K562 (cell line): ENCODE measurements around the gene MNDA. TPM values are rescaled to one million over a fixed set of nuclear protein-coding genes. Genes with fewer than 3 reads are reported as not detected.

Experiments used
- IRF2 ChIP-seq: sonication (generic); formaldehyde crosslinking; IDR thresholded peaks from 2 replicates; pipeline ENCODE4 v1.8.1; 2022; ENCODE audit warnings: mild to moderate bottlenecking, missing genetic modification reagents
- TAF7 ChIP-seq: fragments of 450-650 bp; IDR thresholded peaks from 2 replicates; pipeline ENCODE4 v1.6.1; 2016; ENCODE audit warnings: missing genetic modification characterization, missing compliant biosample characterization
- XRCC3 ChIP-seq: fragments of 450-650 bp; IDR thresholded peaks from 2 replicates; pipeline ENCODE4 v1.6.1; 2017; ENCODE audit warnings: mild to moderate bottlenecking, moderate library complexity
- YBX1 ChIP-seq: fragments of 450-650 bp; IDR thresholded peaks from 2 replicates; pipeline ENCODE4 v1.7.1; 2016; ENCODE audit warnings: mild to moderate bottlenecking
- ZBTB1 ChIP-seq: sonication (generic); formaldehyde crosslinking; IDR thresholded peaks from 2 replicates; pipeline ENCODE4 v1.8.1; 2023; ENCODE audit warnings: missing genetic modification reagents, low read depth, mild to moderate bottlenecking, borderline replicate concordance
- ZKSCAN1 ChIP-seq: fragments of 150-350 bp; IDR thresholded peaks from 2 replicates; pipeline ENCODE4 v1.6.1; 2016; ENCODE audit warnings: low read depth, low read length
- ZNF75A ChIP-seq: fragments of 450-650 bp; formaldehyde crosslinking; IDR thresholded peaks from 2 replicates; pipeline ENCODE4 v1.4.0; 2020; ENCODE audit warnings: mild to moderate bottlenecking
- polyA plus RNA-seq, 8 experiments: library from polyadenylated mRNA; depleted of rRNA in 4 of 8; stranded (reverse) in 5 of 8; unstranded in 3 of 8; fragments of >200 nt; fragmentation: Nextera tagmentation in 2 of 8; fragmentation: Illumina TruSeq in 1 of 8; extraction: Ambion mirVana in 2 of 8; extraction: Trizol in 1 of 8; gene quantifications; 2 replicates each; pipeline versions ENCODE4 v1.2.1 to v1.2.3, GENCODE V29; 2011 to 2014; ENCODE audit warnings: inconsistent platforms in 1 of 8, missing spikeins in 1 of 8
- total RNA-seq, 7 experiments: library from RNA; depleted of rRNA in 6 of 7; stranded (reverse); fragments of >200 nt in 6 of 7; fragmentation: Illumina TruSeq in 2 of 7; extraction: Trizol in 2 of 7; gene quantifications; 2 replicates each; pipeline versions ENCODE4 v1.2.1 to v1.2.3, GENCODE V29; 2011 to 2021; ENCODE audit warnings: low replicate concordance in 1 of 7
- TF ChIP-seq, protein P1 (sequence below), 2 experiments: fragments of 150-350 bp in 1 of 2; IDR thresholded peaks; 2 replicates each; pipeline ENCODE4 v1.6.1; 2012 to 2016; ENCODE audit warnings: low read depth in 2 of 2, low read length in 2 of 2, mild to moderate bottlenecking in 1 of 2, moderate library complexity in 1 of 2
- TF ChIP-seq, protein P2 (sequence below): fragments of 450-650 bp; IDR thresholded peaks from 2 replicates; pipeline ENCODE4 v1.6.1; 2014; ENCODE audit warnings: low read depth, mild to moderate bottlenecking, moderate library complexity, borderline replicate concordance
- TF ChIP-seq, protein P3 (sequence below): fragments of 200-800 bp; sonication (Bioruptor generic); IDR thresholded peaks from 2 replicates; pipeline ENCODE4 v1.6.1; 2016; ENCODE audit warnings: missing genetic modification characterization, missing compliant biosample characterization
- TF ChIP-seq, protein P4 (sequence below): fragments of 450-650 bp; IDR thresholded peaks from 2 replicates; pipeline ENCODE4 v1.6.1; 2017; ENCODE audit warnings: antibody characterized with exemption, mild to moderate bottlenecking

The MNDA gene
- total and polyA plus RNA-seq, 9 of the 15 experiments (the other 6 are each of a cell fraction or from before 2014, with no cell fraction given), result 0.08 to 0.14 (median 0.09) TPM; not detected in 6

DNA sequence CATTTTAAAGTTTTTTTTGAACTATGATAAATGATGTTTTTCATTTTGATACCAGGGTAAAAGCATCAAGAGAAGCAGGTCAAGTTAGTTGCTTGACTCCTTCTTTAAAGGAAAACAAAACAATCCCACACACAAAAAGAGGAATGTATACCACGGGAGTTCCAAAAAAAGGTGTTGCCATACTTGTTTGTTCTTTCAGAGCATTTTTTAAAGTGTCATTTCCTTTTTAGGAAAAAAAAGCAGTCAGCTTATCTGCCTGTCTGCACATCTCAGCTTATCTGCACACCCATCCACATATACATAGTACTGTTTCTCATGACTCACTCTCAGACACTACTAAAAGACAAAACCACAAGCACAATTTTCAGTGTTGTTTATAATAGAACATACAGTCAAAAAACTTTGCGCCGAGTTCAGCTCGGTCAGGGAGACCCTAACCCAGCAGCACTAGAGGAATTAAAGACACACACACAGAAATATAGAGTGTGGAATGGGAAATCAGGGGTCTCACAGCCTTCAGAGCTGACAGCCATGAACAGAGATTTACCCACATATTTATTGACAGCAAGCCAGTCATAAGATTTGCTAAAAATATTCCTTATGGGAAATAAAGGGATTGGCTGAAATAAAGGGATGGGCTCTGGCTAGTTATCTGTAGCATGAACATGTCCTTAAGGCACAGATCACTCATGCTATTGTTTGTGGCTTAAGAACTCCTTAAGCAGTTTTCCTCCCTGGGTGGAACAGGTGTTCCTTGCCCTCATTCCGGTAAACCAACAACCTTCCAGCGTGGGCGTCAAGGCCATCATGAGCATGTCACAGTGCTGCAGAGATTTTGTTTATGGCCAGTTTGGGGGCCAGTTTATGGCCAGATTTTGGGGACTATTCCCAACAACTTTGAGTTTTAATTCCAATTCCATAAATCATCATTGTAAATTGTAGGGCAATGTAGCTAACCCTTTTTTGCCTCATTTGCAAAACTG is 11.4 kb upstream of the MNDA start (continued):
- TF ChIP-seq, protein P1, sequence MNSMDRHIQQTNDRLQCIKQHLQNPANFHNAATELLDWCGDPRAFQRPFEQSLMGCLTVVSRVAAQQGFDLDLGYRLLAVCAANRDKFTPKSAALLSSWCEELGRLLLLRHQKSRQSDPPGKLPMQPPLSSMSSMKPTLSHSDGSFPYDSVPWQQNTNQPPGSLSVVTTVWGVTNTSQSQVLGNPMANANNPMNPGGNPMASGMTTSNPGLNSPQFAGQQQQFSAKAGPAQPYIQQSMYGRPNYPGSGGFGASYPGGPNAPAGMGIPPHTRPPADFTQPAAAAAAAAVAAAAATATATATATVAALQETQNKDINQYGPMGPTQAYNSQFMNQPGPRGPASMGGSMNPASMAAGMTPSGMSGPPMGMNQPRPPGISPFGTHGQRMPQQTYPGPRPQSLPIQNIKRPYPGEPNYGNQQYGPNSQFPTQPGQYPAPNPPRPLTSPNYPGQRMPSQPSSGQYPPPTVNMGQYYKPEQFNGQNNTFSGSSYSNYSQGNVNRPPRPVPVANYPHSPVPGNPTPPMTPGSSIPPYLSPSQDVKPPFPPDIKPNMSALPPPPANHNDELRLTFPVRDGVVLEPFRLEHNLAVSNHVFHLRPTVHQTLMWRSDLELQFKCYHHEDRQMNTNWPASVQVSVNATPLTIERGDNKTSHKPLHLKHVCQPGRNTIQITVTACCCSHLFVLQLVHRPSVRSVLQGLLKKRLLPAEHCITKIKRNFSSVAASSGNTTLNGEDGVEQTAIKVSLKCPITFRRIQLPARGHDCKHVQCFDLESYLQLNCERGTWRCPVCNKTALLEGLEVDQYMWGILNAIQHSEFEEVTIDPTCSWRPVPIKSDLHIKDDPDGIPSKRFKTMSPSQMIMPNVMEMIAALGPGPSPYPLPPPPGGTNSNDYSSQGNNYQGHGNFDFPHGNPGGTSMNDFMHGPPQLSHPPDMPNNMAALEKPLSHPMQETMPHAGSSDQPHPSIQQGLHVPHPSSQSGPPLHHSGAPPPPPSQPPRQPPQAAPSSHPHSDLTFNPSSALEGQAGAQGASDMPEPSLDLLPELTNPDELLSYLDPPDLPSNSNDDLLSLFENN (IDR thresholded peaks at IDR 0.05; ENCODE audit: low read depth in 2 of 2, low read length in 2 of 2), result peak in 1 of 2 experiments; percentile 85; a peak in 2 of 4 replicates
- TF ChIP-seq, protein P2, sequence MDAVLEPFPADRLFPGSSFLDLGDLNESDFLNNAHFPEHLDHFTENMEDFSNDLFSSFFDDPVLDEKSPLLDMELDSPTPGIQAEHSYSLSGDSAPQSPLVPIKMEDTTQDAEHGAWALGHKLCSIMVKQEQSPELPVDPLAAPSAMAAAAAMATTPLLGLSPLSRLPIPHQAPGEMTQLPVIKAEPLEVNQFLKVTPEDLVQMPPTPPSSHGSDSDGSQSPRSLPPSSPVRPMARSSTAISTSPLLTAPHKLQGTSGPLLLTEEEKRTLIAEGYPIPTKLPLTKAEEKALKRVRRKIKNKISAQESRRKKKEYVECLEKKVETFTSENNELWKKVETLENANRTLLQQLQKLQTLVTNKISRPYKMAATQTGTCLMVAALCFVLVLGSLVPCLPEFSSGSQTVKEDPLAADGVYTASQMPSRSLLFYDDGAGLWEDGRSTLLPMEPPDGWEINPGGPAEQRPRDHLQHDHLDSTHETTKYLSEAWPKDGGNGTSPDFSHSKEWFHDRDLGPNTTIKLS, result no peak
- TF ChIP-seq, protein P3, sequence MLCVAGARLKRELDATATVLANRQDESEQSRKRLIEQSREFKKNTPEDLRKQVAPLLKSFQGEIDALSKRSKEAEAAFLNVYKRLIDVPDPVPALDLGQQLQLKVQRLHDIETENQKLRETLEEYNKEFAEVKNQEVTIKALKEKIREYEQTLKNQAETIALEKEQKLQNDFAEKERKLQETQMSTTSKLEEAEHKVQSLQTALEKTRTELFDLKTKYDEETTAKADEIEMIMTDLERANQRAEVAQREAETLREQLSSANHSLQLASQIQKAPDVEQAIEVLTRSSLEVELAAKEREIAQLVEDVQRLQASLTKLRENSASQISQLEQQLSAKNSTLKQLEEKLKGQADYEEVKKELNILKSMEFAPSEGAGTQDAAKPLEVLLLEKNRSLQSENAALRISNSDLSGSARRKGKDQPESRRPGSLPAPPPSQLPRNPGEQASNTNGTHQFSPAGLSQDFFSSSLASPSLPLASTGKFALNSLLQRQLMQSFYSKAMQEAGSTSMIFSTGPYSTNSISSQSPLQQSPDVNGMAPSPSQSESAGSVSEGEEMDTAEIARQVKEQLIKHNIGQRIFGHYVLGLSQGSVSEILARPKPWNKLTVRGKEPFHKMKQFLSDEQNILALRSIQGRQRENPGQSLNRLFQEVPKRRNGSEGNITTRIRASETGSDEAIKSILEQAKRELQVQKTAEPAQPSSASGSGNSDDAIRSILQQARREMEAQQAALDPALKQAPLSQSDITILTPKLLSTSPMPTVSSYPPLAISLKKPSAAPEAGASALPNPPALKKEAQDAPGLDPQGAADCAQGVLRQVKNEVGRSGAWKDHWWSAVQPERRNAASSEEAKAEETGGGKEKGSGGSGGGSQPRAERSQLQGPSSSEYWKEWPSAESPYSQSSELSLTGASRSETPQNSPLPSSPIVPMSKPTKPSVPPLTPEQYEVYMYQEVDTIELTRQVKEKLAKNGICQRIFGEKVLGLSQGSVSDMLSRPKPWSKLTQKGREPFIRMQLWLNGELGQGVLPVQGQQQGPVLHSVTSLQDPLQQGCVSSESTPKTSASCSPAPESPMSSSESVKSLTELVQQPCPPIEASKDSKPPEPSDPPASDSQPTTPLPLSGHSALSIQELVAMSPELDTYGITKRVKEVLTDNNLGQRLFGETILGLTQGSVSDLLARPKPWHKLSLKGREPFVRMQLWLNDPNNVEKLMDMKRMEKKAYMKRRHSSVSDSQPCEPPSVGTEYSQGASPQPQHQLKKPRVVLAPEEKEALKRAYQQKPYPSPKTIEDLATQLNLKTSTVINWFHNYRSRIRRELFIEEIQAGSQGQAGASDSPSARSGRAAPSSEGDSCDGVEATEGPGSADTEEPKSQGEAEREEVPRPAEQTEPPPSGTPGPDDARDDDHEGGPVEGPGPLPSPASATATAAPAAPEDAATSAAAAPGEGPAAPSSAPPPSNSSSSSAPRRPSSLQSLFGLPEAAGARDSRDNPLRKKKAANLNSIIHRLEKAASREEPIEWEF (CRISPR knock-in tag), result no peak
- TF ChIP-seq IRF2 (CRISPR knock-in tag) (no peak), ZNF75A (CRISPR knock-in tag) (no peak), TAF7 (tag) (no peak), ZBTB1 (no peak), YBX1 (no peak), XRCC3 (no peak), ZKSCAN1 (no peak)
- TF ChIP-seq, protein P4, sequence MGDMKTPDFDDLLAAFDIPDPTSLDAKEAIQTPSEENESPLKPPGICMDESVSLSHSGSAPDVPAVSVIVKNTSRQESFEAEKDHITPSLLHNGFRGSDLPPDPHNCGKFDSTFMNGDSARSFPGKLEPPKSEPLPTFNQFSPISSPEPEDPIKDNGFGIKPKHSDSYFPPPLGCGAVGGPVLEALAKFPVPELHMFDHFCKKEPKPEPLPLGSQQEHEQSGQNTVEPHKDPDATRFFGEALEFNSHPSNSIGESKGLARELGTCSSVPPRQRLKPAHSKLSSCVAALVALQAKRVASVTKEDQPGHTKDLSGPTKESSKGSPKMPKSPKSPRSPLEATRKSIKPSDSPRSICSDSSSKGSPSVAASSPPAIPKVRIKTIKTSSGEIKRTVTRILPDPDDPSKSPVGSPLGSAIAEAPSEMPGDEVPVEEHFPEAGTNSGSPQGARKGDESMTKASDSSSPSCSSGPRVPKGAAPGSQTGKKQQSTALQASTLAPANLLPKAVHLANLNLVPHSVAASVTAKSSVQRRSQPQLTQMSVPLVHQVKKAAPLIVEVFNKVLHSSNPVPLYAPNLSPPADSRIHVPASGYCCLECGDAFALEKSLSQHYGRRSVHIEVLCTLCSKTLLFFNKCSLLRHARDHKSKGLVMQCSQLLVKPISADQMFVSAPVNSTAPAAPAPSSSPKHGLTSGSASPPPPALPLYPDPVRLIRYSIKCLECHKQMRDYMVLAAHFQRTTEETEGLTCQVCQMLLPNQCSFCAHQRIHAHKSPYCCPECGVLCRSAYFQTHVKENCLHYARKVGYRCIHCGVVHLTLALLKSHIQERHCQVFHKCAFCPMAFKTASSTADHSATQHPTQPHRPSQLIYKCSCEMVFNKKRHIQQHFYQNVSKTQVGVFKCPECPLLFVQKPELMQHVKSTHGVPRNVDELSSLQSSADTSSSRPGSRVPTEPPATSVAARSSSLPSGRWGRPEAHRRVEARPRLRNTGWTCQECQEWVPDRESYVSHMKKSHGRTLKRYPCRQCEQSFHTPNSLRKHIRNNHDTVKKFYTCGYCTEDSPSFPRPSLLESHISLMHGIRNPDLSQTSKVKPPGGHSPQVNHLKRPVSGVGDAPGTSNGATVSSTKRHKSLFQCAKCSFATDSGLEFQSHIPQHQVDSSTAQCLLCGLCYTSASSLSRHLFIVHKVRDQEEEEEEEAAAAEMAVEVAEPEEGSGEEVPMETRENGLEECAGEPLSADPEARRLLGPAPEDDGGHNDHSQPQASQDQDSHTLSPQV, result peak; percentile 79
